GM23338 (cell line): ENCODE results near the gene OR2T1.
"Not testable (repeated sequence)": the region's sequence is repeated elsewhere in the genome, so short reads cannot be mapped to it uniquely, and the experiment has no call there.

Experiments used
- CREB1 ChIP-seq: fragments of 250-450 bp; sonication (Bioruptor Pico); IDR thresholded peaks from 2 replicates; pipeline ENCODE4 v1.5.0; 2020; ENCODE audit warnings: low read depth, mild to moderate bottlenecking, moderate library complexity
- EZH2 ChIP-seq: fragments of 200-600 bp; sonication (generic); IDR thresholded peaks from one replicate; pipeline ENCODE4 v1.8.0; 2017; ENCODE audit warnings: antibody characterized with exemption, mild to moderate bottlenecking, low read depth; ENCODE audit not compliant: unreplicated experiment
- EZH2phosphoT487 ChIP-seq: fragments of 200-600 bp; sonication (generic); IDR thresholded peaks from one replicate; pipeline ENCODE4 v1.8.1; 2018; ENCODE audit warnings: antibody characterized with exemption; ENCODE audit not compliant: unreplicated experiment
- JUNB ChIP-seq: IDR thresholded peaks from one replicate; pipeline ENCODE4 v1.6.1; 2016; ENCODE audit warnings: antibody characterized with exemption; ENCODE audit not compliant: unreplicated experiment
- NANOG ChIP-seq: IDR thresholded peaks from 2 replicates; pipeline ENCODE4 v1.6.1; 2016; ENCODE audit warnings: antibody characterized with exemption, borderline replicate concordance
- POLR2AphosphoS5 ChIP-seq: IDR thresholded peaks from 2 replicates; pipeline ENCODE4 v1.6.1; 2016; ENCODE audit warnings: antibody characterized with exemption, low read depth
- STAT1 ChIP-seq: IDR thresholded peaks from one replicate; pipeline ENCODE4 v1.6.1; 2016; ENCODE audit warnings: antibody characterized with exemption; ENCODE audit not compliant: unreplicated experiment
- ZNF331 ChIP-seq: fragments of 250-450 bp; sonication (Bioruptor Pico); IDR thresholded peaks from 2 replicates; pipeline ENCODE4 v1.5.0; 2020; ENCODE audit warnings: low read depth, mild to moderate bottlenecking, moderate library complexity
- TF ChIP-seq, protein P1 (sequence below), 2 experiments: fragments of 200-600 bp in 1 of 2; sonication (generic) in 1 of 2; conservative IDR thresholded peaks; 2 replicates each; pipeline versions ENCODE4 v1.5.1 to v1.6.1; 2016 to 2017; ENCODE audit warnings: antibody characterized with exemption in 2 of 2, low read depth in 2 of 2, mild to moderate bottlenecking in 2 of 2, moderate library complexity in 1 of 2
- TF ChIP-seq, protein P2 (sequence below): IDR thresholded peaks from one replicate; pipeline ENCODE4 v1.6.1; 2018; ENCODE audit warnings: antibody characterized with exemption; ENCODE audit not compliant: unreplicated experiment
- TF ChIP-seq, protein P3 (sequence below): IDR thresholded peaks from 2 replicates; pipeline ENCODE4 v1.6.1; 2016; ENCODE audit warnings: antibody characterized with exemption
- TF ChIP-seq, protein P4 (sequence below): fragments of 250-450 bp; sonication (Bioruptor Pico); IDR thresholded peaks from 2 replicates; pipeline ENCODE4 v1.5.0; 2020; ENCODE audit warnings: mild to moderate bottlenecking, moderate library complexity

DNA sequence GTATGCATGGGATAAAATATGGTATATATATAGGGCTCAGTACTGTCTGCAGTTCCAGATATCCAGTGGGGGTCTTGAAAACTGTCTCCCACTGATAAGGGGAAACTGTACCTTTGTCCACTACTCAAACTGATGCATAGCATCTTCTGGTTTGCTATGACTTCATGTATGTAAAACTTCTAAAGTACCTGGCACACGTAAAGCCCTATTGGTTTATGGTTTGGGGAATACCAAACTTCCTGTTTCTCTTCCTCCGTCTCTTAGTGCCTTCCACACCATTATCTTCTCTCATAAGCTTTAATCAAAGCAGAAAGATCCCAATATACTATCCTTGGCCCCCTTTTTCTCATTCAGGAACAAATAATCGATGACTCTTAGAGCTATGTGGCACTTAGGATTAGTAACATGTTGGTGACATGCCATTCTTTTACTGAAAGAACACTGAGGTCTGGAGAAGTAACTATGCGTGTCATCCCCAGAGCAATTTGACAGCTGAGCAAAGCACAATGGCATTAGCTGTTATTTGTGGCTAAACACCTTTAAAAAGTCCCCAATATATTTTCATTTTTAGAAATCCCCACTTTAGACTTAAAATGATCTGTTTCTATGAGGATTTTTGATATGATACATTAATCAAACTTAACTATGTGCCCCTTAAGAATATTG, 45.7 kb downstream of the OR2T1 start:
- TF ChIP-seq, protein P1, sequence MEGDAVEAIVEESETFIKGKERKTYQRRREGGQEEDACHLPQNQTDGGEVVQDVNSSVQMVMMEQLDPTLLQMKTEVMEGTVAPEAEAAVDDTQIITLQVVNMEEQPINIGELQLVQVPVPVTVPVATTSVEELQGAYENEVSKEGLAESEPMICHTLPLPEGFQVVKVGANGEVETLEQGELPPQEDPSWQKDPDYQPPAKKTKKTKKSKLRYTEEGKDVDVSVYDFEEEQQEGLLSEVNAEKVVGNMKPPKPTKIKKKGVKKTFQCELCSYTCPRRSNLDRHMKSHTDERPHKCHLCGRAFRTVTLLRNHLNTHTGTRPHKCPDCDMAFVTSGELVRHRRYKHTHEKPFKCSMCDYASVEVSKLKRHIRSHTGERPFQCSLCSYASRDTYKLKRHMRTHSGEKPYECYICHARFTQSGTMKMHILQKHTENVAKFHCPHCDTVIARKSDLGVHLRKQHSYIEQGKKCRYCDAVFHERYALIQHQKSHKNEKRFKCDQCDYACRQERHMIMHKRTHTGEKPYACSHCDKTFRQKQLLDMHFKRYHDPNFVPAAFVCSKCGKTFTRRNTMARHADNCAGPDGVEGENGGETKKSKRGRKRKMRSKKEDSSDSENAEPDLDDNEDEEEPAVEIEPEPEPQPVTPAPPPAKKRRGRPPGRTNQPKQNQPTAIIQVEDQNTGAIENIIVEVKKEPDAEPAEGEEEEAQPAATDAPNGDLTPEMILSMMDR (conservative IDR thresholded peaks at IDR 0.05; ENCODE audit: low read depth in 2 of 2): not testable (repeated sequence)
- TF ChIP-seq STAT1; NANOG; CREB1 (CRISPR knock-in tag); POLR2AphosphoS5; EZH2; EZH2phosphoT487; JUNB; ZNF331: not testable (repeated sequence)
- TF ChIP-seq, protein P2, sequence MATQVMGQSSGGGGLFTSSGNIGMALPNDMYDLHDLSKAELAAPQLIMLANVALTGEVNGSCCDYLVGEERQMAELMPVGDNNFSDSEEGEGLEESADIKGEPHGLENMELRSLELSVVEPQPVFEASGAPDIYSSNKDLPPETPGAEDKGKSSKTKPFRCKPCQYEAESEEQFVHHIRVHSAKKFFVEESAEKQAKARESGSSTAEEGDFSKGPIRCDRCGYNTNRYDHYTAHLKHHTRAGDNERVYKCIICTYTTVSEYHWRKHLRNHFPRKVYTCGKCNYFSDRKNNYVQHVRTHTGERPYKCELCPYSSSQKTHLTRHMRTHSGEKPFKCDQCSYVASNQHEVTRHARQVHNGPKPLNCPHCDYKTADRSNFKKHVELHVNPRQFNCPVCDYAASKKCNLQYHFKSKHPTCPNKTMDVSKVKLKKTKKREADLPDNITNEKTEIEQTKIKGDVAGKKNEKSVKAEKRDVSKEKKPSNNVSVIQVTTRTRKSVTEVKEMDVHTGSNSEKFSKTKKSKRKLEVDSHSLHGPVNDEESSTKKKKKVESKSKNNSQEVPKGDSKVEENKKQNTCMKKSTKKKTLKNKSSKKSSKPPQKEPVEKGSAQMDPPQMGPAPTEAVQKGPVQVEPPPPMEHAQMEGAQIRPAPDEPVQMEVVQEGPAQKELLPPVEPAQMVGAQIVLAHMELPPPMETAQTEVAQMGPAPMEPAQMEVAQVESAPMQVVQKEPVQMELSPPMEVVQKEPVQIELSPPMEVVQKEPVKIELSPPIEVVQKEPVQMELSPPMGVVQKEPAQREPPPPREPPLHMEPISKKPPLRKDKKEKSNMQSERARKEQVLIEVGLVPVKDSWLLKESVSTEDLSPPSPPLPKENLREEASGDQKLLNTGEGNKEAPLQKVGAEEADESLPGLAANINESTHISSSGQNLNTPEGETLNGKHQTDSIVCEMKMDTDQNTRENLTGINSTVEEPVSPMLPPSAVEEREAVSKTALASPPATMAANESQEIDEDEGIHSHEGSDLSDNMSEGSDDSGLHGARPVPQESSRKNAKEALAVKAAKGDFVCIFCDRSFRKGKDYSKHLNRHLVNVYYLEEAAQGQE: not testable (repeated sequence)
- TF ChIP-seq, protein P3, sequence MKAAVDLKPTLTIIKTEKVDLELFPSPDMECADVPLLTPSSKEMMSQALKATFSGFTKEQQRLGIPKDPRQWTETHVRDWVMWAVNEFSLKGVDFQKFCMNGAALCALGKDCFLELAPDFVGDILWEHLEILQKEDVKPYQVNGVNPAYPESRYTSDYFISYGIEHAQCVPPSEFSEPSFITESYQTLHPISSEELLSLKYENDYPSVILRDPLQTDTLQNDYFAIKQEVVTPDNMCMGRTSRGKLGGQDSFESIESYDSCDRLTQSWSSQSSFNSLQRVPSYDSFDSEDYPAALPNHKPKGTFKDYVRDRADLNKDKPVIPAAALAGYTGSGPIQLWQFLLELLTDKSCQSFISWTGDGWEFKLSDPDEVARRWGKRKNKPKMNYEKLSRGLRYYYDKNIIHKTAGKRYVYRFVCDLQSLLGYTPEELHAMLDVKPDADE: not testable (repeated sequence)
- TF ChIP-seq, protein P4, sequence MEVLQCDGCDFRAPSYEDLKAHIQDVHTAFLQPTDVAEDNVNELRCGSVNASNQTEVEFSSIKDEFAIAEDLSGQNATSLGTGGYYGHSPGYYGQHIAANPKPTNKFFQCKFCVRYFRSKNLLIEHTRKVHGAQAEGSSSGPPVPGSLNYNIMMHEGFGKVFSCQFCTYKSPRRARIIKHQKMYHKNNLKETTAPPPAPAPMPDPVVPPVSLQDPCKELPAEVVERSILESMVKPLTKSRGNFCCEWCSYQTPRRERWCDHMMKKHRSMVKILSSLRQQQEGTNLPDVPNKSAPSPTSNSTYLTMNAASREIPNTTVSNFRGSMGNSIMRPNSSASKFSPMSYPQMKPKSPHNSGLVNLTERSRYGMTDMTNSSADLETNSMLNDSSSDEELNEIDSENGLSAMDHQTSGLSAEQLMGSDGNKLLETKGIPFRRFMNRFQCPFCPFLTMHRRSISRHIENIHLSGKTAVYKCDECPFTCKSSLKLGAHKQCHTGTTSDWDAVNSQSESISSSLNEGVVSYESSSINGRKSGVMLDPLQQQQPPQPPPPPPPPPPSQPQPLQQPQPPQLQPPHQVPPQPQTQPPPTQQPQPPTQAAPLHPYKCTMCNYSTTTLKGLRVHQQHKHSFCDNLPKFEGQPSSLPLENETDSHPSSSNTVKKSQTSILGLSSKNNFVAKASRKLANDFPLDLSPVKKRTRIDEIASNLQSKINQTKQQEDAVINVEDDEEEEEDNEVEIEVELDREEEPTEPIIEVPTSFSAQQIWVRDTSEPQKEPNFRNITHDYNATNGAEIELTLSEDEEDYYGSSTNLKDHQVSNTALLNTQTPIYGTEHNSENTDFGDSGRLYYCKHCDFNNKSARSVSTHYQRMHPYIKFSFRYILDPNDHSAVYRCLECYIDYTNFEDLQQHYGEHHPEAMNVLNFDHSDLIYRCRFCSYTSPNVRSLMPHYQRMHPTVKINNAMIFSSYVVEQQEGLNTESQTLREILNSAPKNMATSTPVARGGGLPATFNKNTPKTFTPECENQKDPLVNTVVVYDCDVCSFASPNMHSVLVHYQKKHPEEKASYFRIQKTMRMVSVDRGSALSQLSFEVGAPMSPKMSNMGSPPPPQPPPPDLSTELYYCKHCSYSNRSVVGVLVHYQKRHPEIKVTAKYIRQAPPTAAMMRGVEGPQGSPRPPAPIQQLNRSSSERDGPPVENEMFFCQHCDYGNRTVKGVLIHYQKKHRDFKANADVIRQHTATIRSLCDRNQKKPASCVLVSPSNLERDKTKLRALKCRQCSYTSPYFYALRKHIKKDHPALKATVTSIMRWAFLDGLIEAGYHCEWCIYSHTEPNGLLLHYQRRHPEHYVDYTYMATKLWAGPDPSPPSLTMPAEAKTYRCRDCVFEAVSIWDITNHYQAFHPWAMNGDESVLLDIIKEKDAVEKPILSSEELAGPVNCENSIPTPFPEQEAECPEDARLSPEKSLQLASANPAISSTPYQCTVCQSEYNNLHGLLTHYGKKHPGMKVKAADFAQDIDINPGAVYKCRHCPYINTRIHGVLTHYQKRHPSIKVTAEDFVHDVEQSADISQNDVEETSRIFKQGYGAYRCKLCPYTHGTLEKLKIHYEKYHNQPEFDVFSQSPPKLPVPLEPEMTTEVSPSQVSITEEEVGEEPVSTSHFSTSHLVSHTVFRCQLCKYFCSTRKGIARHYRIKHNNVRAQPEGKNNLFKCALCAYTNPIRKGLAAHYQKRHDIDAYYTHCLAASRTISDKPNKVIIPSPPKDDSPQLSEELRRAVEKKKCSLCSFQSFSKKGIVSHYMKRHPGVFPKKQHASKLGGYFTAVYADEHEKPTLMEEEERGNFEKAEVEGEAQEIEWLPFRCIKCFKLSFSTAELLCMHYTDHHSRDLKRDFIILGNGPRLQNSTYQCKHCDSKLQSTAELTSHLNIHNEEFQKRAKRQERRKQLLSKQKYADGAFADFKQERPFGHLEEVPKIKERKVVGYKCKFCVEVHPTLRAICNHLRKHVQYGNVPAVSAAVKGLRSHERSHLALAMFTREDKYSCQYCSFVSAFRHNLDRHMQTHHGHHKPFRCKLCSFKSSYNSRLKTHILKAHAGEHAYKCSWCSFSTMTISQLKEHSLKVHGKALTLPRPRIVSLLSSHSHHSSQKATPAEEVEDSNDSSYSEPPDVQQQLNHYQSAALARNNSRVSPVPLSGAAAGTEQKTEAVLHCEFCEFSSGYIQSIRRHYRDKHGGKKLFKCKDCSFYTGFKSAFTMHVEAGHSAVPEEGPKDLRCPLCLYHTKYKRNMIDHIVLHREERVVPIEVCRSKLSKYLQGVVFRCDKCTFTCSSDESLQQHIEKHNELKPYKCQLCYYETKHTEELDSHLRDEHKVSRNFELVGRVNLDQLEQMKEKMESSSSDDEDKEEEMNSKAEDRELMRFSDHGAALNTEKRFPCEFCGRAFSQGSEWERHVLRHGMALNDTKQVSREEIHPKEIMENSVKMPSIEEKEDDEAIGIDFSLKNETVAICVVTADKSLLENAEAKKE (CRISPR knock-in tag): not testable (repeated sequence)
